ENCODE measurements around the gene SAPCD1.
"Not testable (repeated sequence)": the region's sequence is repeated elsewhere in the genome, so short reads cannot be mapped to it uniquely, and the experiment has no call there.

Gene SAPCD1

DNA sequence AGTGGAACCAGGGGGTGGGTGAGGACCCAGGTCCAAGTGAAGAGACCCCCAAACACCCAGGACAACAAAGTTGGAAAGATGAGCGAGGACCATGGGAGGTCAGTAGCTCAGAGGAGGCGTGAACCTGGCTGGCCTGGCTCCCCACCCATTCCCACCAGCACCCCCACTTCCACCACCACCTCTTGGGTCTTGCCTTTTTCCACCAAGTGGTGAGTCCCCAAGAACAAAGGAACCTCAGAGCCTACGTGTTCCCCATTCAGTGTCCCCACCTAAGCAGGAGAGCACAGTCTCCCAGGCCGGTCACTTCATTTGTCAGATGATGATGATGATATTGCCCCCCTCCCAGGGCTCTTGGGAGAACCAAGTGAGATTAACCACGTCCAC is 15.2 kb downstream of the SAPCD1 start:
- DNase-seq (ENCODE audit: low read depth in 2 of 2): no peak

DNA sequence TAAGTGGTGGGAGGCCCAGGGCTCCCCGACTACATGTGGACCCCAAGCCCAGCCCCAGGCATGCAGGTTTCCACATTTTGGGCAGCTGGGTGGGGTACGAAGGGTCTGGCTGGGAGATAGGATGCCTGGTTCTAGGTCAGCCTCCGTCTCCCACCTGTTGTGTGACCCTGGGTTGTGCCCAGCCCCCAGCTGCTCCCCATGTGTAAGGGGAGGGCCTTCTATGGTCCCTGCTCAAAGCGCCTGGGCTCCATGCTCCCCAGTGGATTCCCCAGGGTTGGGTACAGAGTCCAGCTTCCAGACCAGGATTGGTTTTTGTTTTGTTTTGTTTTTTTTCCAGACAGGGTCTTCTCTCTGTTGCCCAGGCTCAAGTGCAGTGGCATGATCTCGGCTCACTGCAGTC is 15.7 kb downstream of the SAPCD1 start:
- DNase-seq (ENCODE audit: low read depth in 2 of 2): no peak

DNA sequence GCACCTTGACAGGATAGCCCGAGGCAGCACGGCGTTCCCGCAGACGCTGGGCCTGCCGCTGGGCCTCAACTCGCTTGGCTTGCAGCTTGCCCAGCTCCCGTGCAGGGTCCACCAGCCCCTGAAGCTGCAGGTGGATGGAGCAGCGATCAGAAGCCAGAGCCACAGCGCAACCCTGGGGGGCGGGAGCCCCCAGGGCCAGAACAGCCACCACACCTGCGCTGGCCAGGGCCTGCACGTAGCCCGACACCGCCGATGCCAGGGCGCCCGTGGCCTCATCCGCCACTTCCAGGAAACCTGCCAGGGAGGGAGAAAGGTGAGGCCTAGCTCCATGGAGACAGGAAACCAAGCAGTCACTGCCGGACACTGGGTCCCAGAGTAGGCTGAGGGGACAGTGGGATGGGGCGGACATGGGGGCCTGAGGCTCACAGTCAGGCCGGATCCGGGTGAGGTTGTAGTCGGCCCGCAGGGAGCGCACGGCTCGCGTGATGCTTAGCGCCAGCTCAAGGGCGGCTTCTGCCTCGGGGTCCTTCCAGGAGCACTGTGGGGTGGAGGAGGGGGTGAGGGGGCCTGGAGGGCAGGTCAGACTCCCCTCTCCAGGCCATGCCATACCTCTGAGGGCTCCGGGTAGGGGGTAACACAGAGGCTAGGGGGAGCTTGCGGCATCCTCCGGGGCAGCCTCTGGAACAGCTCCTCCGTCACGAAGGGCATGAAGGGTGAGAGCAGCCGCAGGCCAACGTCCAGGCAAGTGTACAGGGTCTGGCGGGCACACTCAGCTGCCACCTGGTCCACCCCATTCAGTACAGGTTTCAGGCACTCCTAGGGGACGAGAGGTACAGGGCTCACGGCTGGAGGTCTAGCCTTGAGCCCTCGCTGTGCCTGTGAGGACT is 16.8 kb downstream of the SAPCD1 start:
- no peak for DNase-seq (ENCODE audit: low read depth in 2 of 2)

DNA sequence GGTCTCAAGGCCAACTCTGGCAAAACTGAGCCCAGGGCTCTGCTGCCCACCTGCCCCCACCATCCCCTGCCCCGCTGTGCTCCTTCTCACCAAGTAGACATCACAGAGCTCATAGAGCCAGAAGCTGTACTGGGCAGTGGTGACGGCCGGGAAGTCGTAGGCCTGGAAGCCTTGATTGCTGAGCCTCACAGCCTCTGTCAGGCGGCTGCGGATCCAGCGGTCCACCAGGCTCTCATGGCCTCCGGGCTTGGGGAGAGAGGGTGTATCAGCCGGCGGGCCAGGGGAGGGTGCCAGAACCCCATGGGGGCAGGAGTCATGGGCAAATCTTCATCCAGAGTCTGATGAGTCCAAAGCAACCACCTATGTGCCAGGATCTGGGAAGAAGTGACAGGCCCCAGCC is 17.5 kb downstream of the SAPCD1 start:
- DNase-seq (ENCODE audit: low read depth in 2 of 2): no peak

DNA sequence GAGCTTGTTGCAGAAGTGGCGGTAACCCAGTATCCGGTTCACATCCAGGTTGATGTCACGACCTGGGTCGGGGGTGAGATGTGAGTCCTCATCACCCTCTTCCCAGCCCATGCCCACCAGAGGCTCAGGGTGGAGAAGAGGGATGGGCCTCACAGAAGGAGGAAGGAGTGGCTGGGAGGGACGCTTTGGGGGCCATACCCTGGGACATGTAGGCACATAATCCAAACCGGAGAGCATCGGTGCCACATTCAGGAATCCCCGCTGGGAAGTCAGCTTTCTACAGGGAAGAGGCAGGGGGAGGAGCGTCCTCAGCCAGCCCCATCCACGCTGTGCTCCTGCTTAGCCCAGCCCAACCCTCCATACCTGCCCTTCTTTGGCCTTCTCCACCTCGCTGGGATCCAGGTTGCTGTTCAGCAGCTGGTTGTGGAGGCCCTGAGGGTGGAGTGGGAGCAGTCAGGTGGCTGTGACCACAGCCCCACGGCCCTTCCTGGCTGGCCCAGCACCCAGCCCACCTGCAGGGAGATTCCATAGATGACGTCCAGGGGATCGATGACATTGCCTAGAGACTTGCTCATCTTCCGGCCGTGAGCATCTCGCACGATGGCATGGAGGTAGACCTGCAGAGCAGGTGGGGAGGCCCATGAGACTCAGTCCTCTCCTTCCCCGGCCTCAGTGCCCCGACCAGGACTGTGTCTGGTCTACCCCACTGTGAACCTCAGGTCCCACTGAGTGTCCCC is 18.2 kb downstream of the SAPCD1 start:
- no peak for DNase-seq (ENCODE audit: low read depth in 2 of 2)

DNA sequence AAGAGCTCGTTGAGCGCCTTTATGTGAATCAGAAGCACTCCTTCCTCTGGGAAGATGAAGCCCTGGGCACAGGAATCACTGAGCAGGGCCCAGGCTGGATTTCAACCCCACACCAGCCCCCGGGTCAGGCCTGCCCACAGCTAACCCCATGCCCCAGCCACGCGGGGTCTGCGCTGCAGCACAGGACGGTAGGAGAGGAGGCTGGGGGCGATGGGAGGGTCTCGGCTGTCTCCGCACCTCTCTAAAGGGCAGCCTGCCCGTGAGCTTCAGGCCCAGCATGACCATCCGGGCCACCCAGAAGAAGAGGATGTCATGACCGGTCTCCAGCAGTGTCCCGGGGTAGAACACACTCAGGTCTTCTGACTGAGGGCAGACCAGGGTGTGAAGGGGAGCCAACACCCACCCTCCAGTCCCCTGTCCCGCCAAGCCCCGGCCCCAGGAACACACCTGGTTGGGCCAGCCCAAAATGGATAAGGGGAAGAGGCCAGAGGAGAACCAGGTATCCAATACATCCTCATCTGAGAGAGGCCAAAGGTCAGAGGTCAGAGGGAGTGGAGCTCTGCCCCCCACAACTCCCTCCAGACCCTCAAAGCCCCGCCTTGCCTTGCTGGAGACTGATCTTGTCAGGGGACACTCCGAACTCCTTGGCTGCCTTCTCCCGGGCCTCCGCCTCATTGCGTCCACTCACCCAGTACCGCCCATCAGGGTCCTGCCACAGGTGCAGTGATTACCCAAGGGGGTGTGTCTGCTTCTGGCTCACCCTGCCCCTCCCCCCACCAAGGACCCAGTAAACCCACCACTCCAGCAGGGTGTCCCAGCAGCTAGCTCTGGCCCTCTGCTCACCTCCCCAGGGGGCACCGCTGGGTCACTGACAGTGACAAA is 19.0 kb downstream of the SAPCD1 start:
- no peak for DNase-seq (ENCODE audit: low read depth in 2 of 2)

DNA sequence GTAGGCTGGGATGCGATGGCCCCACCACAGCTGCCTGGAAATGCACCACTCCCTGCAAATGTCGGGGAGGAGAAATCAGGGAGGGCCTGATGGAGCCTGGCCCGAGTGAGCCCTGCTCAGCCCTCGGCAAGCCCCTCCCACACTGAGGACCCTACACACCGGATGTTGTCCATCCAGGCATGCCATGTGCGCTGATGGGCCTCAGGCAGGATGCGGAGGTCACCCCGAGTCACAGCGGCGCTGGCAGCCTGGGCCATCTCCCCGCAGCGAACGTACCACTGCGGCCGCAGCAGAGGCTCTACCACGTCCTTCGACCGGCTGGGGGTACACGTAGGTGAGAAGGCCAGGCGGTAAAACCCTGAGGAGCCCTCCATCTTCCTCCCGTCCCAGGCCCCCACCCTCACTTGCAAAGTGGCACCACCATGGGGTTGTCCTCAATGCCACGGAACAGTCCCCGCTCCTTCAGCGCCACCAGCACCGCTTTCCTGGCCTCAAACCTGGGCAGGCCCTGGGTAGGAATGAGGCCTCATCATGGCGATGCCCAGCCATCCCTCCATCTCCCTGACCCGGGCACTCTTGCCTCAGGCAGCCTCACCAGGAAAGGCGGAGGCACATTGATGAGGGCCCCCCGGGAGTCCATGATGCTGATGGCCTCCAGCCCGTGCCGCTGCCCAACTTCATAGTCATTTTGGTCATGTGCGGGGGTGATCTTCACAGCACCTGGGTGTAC is 19.8 kb downstream of the SAPCD1 start:
- no peak for DNase-seq (ENCODE audit: low read depth in 2 of 2)

DNA sequence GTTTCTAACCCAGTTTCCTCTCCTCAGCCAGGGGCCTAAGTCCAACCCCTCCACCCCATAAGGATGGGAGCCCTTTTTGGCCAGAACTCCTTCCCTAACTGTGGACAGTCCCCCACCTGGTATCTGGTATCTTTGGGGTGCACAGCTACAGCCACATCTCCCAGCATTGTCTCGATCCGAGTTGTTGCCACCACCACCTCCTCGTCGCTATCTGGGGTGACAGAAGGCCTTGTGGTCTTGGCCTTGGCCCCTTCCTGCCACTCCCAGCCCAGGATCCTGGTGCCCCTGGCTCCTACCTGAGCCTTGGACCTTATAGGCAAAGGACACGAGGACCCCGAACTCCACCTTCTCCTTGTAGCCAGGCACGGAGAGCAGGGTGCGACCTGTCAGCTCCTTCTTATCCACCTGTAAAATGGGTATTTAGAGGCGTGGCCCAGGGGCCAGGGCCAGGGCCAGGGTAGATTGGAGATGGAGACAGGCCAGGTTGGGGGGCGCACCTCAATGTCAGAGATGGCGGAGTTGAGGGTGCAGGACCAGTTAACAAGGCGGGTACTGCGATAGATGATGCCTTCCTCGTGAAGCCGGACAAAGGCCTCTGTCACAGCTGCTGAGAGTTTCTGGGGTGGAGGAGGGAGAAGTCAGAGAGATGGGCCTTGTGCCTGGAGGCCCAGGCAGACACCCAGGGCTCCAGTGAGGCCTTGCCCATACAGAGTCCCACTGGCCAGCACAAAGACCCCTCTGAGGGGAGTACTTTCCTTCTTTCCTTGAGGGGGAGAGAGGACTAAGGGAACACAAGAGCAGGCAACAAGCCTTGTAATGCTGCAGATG is 21.9 kb downstream of the SAPCD1 start:
- DNase-seq (ENCODE audit: low read depth in 2 of 2): no peak

DNA sequence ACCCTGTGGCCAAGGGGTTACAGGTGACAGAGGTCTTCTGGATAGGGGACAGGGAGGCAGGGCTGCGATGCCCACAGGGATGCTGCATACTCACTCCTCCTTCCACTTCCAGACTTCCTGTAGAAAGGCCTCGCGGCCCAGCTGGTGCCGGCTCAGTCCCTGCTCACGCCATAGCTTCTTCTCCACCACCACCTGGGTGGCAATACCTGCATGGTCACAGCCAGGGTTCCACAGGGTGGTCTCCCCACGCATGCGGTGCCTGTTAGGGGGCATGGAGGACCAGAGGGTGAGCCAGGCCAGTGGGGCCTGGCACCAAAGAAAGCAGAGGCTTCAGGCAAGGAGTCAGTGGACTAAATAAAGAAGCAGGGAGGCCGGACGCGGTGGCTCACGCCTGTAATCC is 23.0 kb downstream of the SAPCD1 start:
- DNase-seq (ENCODE audit: low read depth in 2 of 2): no peak

DNA sequence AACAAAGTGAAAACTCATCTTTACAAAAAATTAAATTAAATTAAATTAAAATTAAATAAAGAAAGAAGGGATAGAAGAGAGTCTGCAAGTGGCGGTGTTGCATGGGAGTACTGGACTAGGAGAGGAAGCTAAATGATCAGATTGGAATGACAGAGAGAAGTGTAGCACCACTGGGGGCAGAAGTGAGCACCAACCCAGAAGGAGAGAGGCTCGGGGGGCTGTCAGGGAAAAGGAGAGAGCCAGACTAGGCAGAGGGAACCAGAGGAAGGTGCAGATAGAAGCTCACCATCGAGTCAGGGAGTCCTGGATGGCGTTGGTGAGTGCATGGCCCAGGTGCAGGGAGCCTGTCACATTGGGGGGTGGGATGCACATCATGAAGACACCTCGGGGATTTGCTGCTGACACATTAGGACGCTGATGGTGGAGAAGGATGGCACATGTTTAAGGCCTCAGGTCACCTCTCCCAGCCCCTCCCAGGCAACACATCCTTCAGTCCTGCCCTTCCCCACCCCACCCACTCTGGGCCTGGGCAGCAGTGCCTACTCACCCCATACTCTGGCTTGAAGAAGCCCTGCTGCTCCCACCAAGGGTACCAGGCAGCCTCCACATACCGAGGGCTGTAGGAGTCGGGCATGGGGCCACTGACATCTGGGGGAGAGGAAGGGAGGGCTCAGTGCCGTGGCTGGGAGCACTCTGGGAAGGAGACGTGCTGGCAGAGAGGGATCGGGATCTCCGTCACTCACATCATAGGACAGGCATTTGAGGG is 29.1 kb downstream of the SAPCD1 start:
- DNase-seq (ENCODE audit: low read depth in 2 of 2): no peak

DNA sequence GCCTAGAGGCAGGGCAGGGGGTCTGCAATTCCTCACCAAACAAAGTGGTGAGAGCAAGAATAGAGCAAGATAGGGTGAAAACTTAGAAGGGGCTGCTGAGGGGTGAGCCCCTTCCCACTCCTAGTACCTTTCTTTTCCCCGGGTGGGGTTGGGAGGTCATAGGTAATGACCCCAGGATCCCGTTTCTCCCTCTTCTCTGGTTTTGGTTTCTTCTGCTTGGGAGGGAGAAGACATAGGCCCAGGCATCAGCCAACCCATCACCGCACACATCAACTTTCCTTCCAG is 29.6 kb downstream of the SAPCD1 start:
- no peak for DNase-seq (ENCODE audit: low read depth in 2 of 2)

DNA sequence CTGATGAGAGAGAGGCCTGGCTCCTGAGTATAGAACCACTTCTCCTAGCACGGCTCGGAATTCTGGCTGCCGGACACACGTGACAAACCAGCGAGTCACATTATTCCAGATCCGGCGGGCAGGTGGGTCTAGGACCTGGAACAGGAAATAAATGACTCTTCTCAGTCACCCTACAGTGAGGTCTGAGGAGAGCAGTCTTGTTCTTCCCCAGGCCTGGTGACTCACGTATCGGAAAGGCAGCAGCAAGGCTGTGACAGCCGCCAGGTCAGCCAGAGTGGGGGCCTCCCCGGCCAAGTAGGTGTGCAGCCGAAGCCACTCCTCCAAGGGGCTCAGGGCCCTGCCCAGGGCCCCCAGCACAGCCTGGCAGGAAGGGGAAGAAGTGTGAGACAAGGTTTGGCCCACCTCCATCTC is 30.3 kb downstream of the SAPCD1 start:
- DNase-seq (ENCODE audit: low read depth in 2 of 2): no peak

DNA sequence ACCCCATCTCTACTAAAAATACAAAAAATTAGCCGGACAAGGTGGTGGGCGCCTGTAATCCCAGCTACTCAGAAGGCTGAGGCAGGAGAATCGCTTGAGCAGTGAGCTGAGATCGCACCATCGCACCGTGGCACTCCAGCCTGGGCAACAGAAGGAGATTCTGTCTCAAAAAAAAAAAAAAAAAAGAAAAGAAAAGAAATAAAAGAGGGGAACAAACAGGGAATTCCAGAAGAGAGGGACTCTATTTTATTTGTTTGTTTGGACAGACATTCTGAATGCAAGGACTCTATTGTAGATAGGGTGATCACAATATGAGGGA is 31.4 kb downstream of the SAPCD1 start:
- DNase-seq (ENCODE audit: low read depth in 2 of 2): not testable (repeated sequence)

DNA sequence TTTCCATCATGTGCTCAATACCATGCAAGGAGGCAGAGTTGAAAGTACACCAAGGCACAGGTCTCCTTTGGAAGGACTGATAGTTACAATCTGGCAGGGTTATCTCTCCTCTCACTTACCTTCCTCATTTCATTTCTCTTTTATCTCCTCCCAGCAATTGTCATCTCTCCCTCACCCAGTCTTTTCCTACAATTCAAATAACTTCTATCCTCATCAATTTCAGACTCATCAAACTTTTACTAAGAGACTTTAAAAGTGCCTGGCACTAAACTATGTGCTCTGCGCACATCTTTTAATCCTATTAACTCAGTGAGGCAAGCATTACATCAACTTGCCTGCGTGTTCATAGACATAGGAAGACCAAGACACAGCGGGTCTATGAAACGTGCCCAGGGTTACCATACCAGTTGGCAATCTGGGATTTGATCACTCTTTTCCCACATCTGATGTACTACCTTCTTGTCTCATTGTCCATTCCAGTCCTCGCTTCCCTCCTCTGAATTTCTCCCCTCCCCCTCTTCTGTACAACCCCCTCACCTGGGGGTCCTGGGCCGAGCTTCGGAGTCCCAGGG is 31.9 kb downstream of the SAPCD1 start:
- no peak for DNase-seq (ENCODE audit: low read depth in 2 of 2)

DNA sequence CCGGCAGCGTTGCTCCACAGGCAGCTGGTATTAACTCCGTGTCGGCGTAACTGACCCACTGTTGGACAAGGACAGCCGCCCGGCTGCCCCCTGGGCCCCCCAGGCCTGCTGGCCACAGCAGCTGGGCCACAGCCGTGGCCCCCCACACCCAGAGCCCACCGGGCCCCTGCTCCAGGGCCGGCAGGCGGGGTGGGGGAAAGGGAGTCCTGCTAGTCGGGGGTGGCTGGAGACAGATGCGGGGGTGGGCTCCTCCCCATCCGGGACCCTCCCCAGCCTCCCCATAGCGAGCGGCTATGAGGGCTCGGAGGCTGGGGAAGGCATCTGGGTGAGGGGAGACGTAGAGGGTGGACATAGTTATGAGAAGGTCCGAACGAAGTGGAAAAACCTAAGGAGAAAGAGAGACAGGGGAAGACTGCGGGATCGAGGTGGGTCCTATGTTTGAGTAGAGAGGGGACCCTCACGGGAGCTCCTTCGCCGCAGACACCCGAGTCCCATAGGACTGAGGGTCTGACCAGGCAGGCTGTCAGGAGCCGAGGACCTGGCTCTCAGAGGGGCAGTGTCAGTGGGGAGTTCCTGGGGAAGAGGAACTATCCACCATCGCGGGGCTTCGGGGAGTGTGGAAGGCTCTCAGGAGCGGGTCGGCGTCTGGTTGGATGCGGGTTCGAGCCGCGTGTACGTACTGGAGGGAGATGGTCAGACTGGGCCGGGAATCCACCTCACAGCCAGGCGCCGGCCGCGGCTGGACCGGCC is 32.6 kb downstream of the SAPCD1 start:
- no peak for DNase-seq (ENCODE audit: low read depth in 2 of 2)

DNA sequence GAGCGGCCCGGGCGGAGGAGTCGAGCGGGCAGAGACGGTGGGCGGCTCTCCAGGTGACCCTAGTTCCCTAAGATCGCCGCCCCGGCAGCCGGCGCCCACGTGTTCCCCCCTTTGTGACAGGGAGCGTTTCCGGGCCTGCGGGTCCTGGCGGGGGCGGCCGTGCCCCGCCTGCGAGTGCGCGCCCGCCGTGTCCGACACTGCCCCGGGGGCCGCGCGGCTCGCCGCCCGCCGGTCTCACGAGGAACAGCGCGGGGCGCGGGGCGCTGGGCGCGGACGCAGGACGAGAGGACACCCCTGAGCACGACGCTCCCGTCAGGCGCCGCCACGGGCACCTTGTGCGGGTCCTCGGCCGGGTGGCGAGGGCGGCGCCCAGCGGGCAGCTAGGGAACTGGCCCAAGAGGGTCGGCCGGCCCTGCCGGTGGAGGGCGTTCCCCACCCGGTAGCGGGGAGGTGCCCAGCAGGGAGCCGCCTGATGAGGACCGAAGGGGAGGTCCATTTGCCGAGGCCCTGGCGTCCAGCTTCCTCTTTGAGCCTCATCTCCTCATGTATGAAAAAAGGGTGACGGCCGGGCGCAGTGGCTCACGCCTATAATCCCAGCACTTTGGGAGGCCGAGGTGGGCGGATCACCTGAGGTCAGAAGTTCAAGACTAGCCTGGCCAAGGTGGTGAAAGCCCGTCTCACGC is 33.3 kb downstream of the SAPCD1 start, which contains the start of gene VARS1:
Gene VARS1, minus strand, starts transcription at position 137 of the 683 bp plus-strand sequence. CDS start 535 bp downstream, outside the sequence.
- peak; percentile 71 to 78 for DNase-seq (ENCODE audit: low read depth in 2 of 2)

DNA sequence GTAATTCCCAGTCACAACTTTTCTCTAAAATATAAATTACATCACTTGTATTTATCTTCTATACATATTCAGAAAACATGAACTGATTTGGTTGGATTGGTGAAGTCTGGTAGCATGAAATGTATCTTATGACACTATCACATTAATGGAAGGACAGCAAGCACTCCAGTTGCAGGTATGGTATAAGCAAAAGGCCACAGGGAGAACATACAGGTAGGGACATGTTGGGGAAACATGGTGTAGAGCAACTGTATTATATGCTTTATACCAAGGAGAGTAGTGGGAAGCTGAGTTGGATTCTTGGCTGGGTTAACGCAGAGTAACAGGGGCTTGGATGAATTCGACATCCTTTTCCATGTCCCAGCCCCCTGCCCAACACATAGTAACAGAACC is 34.5 kb downstream of the SAPCD1 start:
- no peak for DNase-seq (ENCODE audit: low read depth in 2 of 2)

DNA sequence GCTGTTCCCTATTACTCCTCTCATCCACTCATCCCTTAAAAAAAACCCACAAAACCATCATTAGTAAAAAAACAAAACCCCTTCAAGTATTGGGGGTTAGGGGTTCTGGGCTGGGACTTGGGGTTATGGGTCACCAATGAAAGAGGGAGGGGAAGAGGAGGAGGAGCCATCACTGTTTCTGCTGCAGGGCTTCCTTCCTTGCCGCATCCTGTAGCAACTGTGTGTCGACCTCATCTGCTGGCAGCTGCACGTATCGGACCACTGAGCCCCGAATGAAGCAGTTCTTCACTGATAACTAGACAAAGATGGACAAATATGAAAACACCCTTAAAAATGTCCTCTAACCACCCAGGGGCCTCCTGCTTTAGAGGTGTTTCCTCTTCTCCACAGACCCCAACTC is 35.1 kb downstream of the SAPCD1 start:
- no peak for DNase-seq (ENCODE audit: low read depth in 2 of 2)

Measured in stimulated activated CD8-positive, alpha-beta memory T cell treated with anti-CD3 and anti-CD28 coated beads, Interleukin-2, amount 100 ng/mL, for 1 hour (primary cell).